ENCODE results near the gene ABCA7.

- no peak for TF ChIP-seq CTCF (IDR thresholded peaks at IDR 0.05; ENCODE audit: low read depth, low read length)
- TF ChIP-seq EZH2phosphoT487 (IDR thresholded peaks at IDR 0.05; ENCODE audit: low read depth): no peak
Measured at GRCh38 chr19:1004204-1004802, 35.6 kb upstream of the ABCA7 start.

All from OCI-LY3 (cell line).